Measurements from ENCODE around the gene PCSK6.

The PCSK6 gene

GRCh38 chr15:101433396-101433795 lies 56.1 kb downstream of the PCSK6 start:
- no peak for ATAC-seq
- TF ChIP-seq CSDC2 (CRISPR knock-in tag; IDR thresholded peaks at IDR 0.05) (no peak), ZFP3 (CRISPR knock-in tag; IDR thresholded peaks at IDR 0.05) (no peak), TCF4 (CRISPR knock-in tag; IDR thresholded peaks at IDR 0.05; ENCODE audit: borderline replicate concordance) (no peak), TSHZ2 (CRISPR knock-in tag; IDR thresholded peaks at IDR 0.05) (no peak), CSRNP3 (CRISPR knock-in tag; IDR thresholded peaks at IDR 0.05) (no peak), POU6F1 (CRISPR knock-in tag; IDR thresholded peaks at IDR 0.05; ENCODE audit: borderline replicate concordance, low read depth) (no peak), ARNTL (CRISPR knock-in tag; IDR thresholded peaks at IDR 0.05; ENCODE audit: borderline replicate concordance, low read depth) (no peak)

- ATAC-seq = no peak
These were observed 56.5 kb downstream of the PCSK6 start for GRCh38 chr15:101432982-101433381.

GRCh38 chr15:101431748-101432147 lies 57.8 kb downstream of the PCSK6 start:
- no peak for ATAC-seq
- TF ChIP-seq TSHZ2 (CRISPR knock-in tag; IDR thresholded peaks at IDR 0.05) (no peak), ZNF70 (CRISPR knock-in tag; IDR thresholded peaks at IDR 0.05) (no peak), OSR1 (CRISPR knock-in tag; IDR thresholded peaks at IDR 0.05) (no peak), CSRNP3 (CRISPR knock-in tag; IDR thresholded peaks at IDR 0.05) (no peak), PATZ1 (CRISPR knock-in tag; IDR thresholded peaks at IDR 0.05; ENCODE audit: borderline replicate concordance) (no peak), BACH2 (CRISPR knock-in tag; IDR thresholded peaks at IDR 0.05; ENCODE audit: borderline replicate concordance) (no peak), GLIS3 (CRISPR knock-in tag; IDR thresholded peaks at IDR 0.05) (no peak), RARB (CRISPR knock-in tag; IDR thresholded peaks at IDR 0.05) (no peak), ESRRG (CRISPR knock-in tag; IDR thresholded peaks at IDR 0.05) (no peak), ZNF565 (CRISPR knock-in tag; conservative IDR thresholded peaks at IDR 0.05; ENCODE audit: low read depth) (no peak), ISL1 (CRISPR knock-in tag; IDR thresholded peaks at IDR 0.05) (no peak), ZFP3 (CRISPR knock-in tag; IDR thresholded peaks at IDR 0.05) (no peak), PPARA (CRISPR knock-in tag; IDR thresholded peaks at IDR 0.05; ENCODE audit: borderline replicate concordance) (no peak)

More at GRCh38 chr15:101432982-101433381, 56.5 kb downstream of the PCSK6 start:
- TF ChIP-seq ZNF8 (CRISPR knock-in tag; IDR thresholded peaks at IDR 0.05) (no peak), PPARA (CRISPR knock-in tag; IDR thresholded peaks at IDR 0.05; ENCODE audit: borderline replicate concordance) (no peak), CREB5 (CRISPR knock-in tag; IDR thresholded peaks at IDR 0.05; ENCODE audit: low read depth) (no peak), POU6F1 (CRISPR knock-in tag; IDR thresholded peaks at IDR 0.05; ENCODE audit: borderline replicate concordance, low read depth) (no peak), ZNF565 (CRISPR knock-in tag; conservative IDR thresholded peaks at IDR 0.05; ENCODE audit: low read depth) (no peak), ESRRG (CRISPR knock-in tag; IDR thresholded peaks at IDR 0.05) (no peak)

All from SK-N-SH treated with all-trans-retinoic acid at 6 μM for 48 hours (cell line).